Epithelial cell of proximal tubule (primary cell): ENCODE results near the gene RTP5. TPM values are rescaled to one million over a fixed set of nuclear protein-coding genes. Genes with fewer than 3 reads are reported as not detected.

Experiments used
- DNase-seq: peaks from one replicate; pipeline ENCODE4 v3.0.0-alpha.2; 2011; ENCODE audit warnings: low read depth
- H3K4me3 ChIP-seq: 2 replicates; pipeline ENCODE4 v1.5.1; 2011; ENCODE audit warnings: low read depth, mild to moderate bottlenecking, low read length
- total RNA-seq: library from RNA; depleted of rRNA; stranded (reverse); fragments of >200 nt; gene quantifications from 2 replicates; pipeline ENCODE4 v1.2.3, GENCODE V29; 2015
- TF ChIP-seq, protein P1 (sequence below): conservative IDR thresholded peaks from 2 replicates; pipeline ENCODE4 v1.5.1; 2012; ENCODE audit warnings: low read depth, mild to moderate bottlenecking, low read length

The RTP5 gene
- total RNA-seq, 1 donor from 2014 or later, result not detected

DNA sequence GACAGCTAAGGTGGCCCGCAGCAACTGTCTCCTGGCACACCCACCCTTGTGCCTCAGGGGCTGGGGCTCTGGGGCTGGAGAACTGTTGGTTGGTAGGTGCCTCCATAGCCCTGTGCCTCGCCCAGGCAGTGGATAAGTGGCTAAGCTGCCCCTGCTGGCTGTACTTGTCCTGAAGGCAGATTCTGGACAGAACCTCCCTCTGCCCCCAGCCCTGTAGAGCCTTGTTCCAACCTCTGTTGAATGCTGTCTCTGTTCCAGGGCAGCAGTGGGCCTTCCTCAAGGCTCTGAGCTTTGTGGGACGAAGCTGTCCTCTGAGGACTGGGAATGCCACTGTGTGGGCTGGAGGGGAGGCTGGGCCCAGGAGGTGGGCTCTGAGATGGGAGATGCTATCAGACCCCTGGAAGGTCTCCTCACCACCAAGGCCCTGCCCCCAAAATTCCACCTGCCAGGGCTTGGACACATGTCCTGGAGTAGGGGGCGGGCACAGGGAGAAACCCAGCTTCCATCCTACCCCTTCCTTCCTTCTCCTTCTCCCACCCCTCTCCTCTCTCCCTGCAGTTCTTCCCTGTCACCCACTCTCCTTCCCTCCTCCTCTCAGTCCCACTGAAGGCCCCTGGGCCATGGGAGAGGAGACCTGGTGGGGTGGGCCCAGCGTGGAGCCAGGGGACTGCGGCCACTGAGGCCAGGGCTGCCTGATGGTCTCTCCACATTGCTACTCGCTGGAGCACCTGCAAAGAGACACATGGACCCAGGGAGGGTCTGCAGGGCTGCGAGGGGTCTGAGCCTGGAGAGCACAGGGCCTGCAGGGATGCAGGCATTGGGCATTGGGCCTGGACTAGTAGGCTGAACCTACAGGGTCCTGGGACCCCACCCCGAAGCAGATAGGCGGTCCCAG, 9.1 kb upstream of the RTP5 start:
- no peak for DNase-seq
- TF ChIP-seq, protein P1, sequence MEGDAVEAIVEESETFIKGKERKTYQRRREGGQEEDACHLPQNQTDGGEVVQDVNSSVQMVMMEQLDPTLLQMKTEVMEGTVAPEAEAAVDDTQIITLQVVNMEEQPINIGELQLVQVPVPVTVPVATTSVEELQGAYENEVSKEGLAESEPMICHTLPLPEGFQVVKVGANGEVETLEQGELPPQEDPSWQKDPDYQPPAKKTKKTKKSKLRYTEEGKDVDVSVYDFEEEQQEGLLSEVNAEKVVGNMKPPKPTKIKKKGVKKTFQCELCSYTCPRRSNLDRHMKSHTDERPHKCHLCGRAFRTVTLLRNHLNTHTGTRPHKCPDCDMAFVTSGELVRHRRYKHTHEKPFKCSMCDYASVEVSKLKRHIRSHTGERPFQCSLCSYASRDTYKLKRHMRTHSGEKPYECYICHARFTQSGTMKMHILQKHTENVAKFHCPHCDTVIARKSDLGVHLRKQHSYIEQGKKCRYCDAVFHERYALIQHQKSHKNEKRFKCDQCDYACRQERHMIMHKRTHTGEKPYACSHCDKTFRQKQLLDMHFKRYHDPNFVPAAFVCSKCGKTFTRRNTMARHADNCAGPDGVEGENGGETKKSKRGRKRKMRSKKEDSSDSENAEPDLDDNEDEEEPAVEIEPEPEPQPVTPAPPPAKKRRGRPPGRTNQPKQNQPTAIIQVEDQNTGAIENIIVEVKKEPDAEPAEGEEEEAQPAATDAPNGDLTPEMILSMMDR, result no peak
- H3K4me3 ChIP-seq, result no peak overlapping the region

DNA sequence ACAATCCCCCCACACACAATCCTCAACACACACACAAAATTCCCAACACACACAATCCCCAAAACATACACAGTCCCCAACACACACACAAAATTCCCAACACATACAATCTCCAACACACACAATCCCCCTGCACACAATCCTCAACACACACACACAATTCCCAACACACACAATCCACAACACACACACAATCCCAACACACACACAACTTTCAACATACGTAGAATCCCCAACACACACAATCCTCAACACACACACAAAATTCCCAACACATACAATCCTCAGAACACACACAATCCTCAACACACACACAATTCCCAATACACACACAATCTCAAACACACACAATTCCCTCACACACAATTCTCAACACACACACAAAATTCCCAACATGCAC, 8.3 kb upstream of the RTP5 start:
- DNase-seq, result no peak
- TF ChIP-seq, protein P1, result no peak
- no peak overlapping the region for H3K4me3 ChIP-seq

DNA sequence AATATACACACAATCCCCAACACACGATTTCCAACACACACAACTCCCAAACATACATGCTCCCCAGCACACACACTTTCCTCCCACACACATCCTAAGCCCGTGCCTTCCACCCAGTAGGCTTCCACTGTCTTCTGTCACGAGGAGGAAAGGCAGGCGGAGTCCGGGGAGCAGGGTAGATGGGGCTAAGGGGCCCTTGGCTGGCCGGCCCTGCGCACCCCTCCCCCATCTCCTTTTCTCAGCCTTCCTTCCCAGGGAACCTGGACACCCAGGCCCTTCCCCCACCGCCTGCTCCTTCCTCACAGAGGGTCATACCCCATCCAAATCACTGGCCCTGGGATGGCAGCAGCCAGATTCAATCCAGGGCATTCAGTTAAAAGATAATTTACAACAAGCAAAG, 7.4 kb upstream of the RTP5 start:
- TF ChIP-seq, protein P1, result no peak

DNA sequence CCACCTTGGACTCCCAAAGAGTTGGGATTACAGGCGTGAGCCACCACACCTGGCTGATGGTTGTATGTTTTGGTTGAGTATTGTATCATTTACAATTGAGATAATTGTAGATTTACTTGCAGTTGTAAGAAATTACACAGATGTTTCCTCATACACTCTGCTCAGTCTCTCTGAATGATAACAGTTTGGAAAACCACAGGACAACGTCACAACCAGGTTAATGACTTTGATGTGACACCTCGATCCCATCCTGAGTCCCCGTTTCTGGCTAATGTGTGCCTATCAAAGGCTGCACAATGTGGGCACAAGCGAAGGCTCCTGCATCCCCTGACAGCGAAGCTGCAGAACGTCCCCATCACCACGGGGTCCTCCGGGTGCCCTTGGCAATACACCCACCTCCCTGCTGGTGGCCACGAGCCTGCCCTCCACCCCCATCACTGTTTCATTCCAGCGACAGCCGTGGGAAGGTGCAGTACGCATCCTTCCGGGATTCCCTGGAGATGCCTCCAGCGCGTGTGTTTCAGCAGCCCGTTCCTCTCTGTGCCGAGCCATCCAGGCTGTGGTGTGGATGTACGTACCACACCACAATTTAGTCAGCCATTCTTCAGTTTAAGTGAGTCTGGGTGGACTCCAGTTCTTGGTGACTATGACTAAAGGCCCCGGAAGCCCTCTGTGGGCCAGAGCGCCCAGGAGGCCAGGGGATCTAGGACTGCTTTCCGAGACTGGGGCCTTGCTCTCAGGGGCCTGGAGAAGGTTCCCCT, 6.6 kb upstream of the RTP5 start:
- TF ChIP-seq, protein P1, result no peak
- H3K4me3 ChIP-seq, result no peak overlapping the region
- no peak for DNase-seq

More for the DNA sequence above, 7.4 kb upstream of the RTP5 start:
- DNase-seq, result no peak
- H3K4me3 ChIP-seq, result no peak overlapping the region

DNA sequence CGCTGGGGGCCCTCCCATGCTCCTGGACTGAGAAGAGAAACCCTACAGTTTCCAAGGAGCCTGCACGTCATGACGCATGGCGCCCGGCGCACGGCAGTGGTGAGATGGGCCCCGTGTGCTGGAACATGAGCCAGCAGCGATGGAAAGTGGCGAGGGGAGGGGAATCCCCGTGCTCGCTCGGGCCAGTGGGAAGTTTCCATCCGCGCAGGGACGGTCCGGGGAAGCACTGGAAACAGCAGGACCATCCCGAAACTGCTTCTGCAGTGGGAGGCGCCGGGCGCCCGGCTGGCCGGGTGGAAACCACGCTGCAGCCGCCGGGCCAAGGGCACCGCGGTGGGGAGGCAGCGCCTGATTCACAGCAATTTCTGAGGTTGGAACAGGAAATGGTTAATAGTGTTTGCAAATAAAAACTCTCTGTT, 6.0 kb upstream of the RTP5 start:
- DNase-seq, result no peak
- H3K4me3 ChIP-seq, result no peak overlapping the region
- TF ChIP-seq, protein P1, result no peak

DNA sequence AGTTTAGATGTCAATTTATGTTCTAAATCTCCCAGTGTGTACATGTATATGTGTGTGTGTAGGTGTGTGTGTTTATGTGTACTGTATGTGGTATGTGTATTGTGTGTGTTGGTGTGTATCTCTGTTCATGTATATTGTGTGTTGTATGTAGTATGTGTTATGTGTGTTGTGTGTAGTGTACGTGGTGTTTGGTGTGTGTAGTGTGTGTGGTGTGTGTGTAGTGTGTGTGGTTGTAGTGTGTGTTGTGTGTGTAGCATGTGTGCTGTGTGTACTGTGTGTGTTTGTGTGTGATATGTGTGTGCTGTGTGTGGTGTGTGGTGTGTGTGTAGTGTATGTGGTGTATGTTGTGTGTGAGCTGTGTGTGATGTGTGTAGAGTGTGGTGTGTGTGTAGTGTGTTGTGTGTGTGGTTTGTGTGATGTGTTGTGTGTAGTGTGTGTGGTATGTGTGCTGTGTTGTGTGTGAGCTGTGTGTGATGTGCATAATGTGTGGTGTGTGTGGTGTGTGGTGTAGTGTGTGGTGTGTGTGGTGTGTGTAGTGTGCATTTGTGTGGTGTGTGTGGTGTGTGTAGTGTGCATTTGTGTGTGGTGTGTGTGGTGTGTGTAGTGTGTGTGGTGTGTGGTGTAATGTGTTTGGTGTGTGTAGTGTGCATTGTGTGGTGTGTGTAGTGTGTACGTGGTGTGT, 5.2 kb upstream of the RTP5 start:
- DNase-seq, result no peak
- no peak overlapping the region for H3K4me3 ChIP-seq
- TF ChIP-seq, protein P1, result no peak
